Activated CD8-positive, alpha-beta T cell treated with anti-CD3 and anti-CD28 coated beads for 36 hours (primary cell): ENCODE results near the gene EIPR1. TPM values are rescaled to one million over a fixed set of nuclear protein-coding genes. Genes with fewer than 3 reads are reported as not detected.

ENCODE experiments used
- ATAC-seq: fragments of 200-7000 bp; cut with Tn5 transposase; one replicate; pipeline ENCODE4 v1.10.0; 2021; ENCODE audit warnings: mild to moderate bottlenecking, moderate library complexity
- CTCF ChIA-PET: fragments of 350-600 bp; sonication (Branson Sonifier 250); formaldehyde crosslinking; loops from one replicate; lab custom pipeline; 2021; ENCODE audit warnings: antibody characterized with exemption; lab: Charles Lee
- POLR2A ChIA-PET: fragments of 350-600 bp; sonication (Branson Sonifier 250); formaldehyde crosslinking; loops from one replicate; lab custom pipeline; 2021; ENCODE audit warnings: antibody characterized with exemption; lab: Charles Lee
- DNase-seq: peaks from one replicate; pipeline ENCODE4 v3.0.0-alpha.2; 2020
- H3K27ac Mint-ChIP-seq: one replicate; pipeline ENCODE4 v1.8.0; 2021; ENCODE audit warnings: mild to moderate bottlenecking, mixed read lengths
- H3K27me3 Mint-ChIP-seq: one replicate; pipeline ENCODE4 v1.8.0; 2021; ENCODE audit warnings: mixed read lengths
- H3K36me3 Mint-ChIP-seq: one replicate; pipeline ENCODE4 v1.8.0; 2021; ENCODE audit warnings: low read depth, mixed read lengths
- H3K4me1 Mint-ChIP-seq: one replicate; pipeline ENCODE4 v1.8.0; 2021; ENCODE audit warnings: low read depth, mixed read lengths
- H3K4me3 Mint-ChIP-seq: one replicate; pipeline ENCODE4 v1.8.0; 2021; ENCODE audit warnings: mild to moderate bottlenecking, moderate library complexity, mixed read lengths
- H3K9me3 Mint-ChIP-seq: one replicate; pipeline ENCODE4 v1.8.0; 2021; ENCODE audit warnings: mixed read lengths
- intact Hi-C: fragments of 100-400 bp; cut with micrococcal nuclease; formaldehyde crosslinking; loops from one replicate; pipeline ENCODE4 v1.10.0; 2022
- total RNA-seq, 2 experiments: library from RNA; stranded (reverse); gene quantifications; one replicate each; pipeline ENCODE4 v1.2.3, GENCODE V29; 2021
- TF ChIP-seq, protein P1 (sequence below): fragments of 200-600 bp; IDR thresholded peaks from one replicate; pipeline ENCODE4 v1.8.0; 2022; ENCODE audit warnings: antibody characterized with exemption, mild to moderate bottlenecking

Gene EIPR1
- 10 to 100 TPM; 38.4 to 39.1 TPM for total RNA-seq

DNA sequence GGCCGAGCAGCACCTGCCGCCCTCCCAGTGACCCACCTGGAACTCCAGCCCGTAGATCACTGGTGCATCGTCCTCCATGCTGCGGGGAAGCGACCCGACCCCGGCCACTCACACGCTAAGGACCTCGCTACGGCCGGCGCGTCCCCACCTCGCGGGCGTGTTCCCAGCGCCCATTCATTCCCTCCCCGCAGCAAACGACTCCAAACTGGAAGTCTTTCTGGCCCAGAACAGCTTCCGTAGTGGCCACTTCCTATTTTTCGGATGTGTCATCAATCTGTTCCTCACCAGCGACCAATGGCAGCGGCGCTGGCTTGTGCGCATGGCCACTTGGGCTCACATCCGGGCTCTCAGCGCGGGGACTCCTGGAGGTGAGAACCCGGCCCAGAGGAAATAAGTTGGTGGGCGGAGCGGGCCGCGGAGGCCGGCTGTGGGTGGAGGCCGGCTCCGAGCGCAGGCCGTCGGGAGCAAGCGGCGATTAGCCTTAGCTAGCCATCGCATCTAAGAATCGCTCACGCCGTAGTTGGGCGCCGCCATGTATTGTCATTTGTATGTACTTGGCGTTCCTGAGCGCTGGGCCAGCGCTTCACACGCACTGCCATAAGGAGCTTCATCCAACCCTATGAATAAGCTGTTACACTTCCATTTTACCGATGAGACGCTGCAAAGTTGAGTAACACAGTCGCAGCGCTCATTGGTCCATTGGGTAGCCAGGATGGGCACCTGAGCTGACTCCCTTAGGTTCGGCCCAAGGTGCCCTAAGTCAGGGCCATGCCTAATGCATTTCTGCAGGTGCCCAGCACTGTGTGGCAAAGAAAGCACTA lies at the start of gene EIPR1:
Gene EIPR1, minus strand, starts transcription at position 207 of the 821 bp plus-strand sequence. Its CDS starts 129 bp downstream, at position 78.
- intact Hi-C loops = no loop called here
- ChIA-PET CTCF (interaction anchor here (1.0 to 1.3 kb wide), 2 partner anchors 18 to 46 kb away, joined by 3 to 4 read pairs; no protein-coding TSS in a partner anchor), POLR2A (interaction anchor here (0.7 to 2.3 kb wide), 5 partner anchors 22 to 186 kb away, joined by 3 to 8 read pairs (median 3); partner anchors contain the start of gene RNASEH1)
- Mint-ChIP-seq H3K27me3 (no peaks in the 10 kb centered on the region), H3K4me3 (peak within 1 kb of the TSS; percentile 93), H3K9me3 (no peaks in the 10 kb centered on the region), H3K27ac (peak within 1 kb of the TSS; percentile 93), H3K4me1 (peaks cover 31% of the 10 kb centered on the region), H3K36me3 (peaks cover 24% of the 10 kb centered on the region)
- DNase-seq = peak; percentile 98
- ATAC-seq = peak; percentile 85
- TF ChIP-seq, protein P1, sequence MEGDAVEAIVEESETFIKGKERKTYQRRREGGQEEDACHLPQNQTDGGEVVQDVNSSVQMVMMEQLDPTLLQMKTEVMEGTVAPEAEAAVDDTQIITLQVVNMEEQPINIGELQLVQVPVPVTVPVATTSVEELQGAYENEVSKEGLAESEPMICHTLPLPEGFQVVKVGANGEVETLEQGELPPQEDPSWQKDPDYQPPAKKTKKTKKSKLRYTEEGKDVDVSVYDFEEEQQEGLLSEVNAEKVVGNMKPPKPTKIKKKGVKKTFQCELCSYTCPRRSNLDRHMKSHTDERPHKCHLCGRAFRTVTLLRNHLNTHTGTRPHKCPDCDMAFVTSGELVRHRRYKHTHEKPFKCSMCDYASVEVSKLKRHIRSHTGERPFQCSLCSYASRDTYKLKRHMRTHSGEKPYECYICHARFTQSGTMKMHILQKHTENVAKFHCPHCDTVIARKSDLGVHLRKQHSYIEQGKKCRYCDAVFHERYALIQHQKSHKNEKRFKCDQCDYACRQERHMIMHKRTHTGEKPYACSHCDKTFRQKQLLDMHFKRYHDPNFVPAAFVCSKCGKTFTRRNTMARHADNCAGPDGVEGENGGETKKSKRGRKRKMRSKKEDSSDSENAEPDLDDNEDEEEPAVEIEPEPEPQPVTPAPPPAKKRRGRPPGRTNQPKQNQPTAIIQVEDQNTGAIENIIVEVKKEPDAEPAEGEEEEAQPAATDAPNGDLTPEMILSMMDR = no peak

DNA sequence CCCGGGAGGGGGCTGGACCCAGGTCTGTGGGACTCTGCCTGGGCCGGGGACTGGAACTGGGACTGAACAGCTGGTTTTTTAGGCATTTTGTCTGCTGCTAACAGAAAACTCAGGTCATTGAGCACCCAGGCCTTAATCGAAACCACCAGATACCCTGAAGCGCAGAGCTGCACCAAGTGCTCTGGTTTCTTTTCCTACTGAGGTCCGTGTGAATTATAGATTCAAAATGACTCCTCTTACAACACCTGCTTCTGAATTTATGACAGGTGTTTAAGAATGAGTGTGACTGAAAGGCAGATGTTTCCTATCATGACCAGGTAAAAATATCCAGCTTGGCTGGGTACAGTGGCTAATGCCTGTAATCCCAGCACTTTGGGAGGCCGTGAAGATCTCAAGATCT lies 49.7 kb upstream of the EIPR1 start:
- Mint-ChIP-seq H3K27me3 (no peaks in the 10 kb centered on the region), H3K4me1 (peaks cover 7% of the 10 kb centered on the region), H3K27ac (no peak overlapping the region), H3K9me3 (no peaks in the 10 kb centered on the region), H3K36me3 (peaks cover 29% of the 10 kb centered on the region), H3K4me3 (no peak overlapping the region)
- ATAC-seq (no peak), DNase-seq (no peak)
- TF ChIP-seq, protein P1 = no peak
- ChIA-PET CTCF (interaction anchor here (0.9 to 5.6 kb wide), 2 partner anchors 16 to 225 kb away, joined by 3 to 27 read pairs; no protein-coding TSS in a partner anchor), POLR2A (no interaction called here)
- intact Hi-C loops = loop anchor here (10.0 kb wide), 1 partner anchor 228 kb away; the partner anchor contains the start of gene ALLC

DNA sequence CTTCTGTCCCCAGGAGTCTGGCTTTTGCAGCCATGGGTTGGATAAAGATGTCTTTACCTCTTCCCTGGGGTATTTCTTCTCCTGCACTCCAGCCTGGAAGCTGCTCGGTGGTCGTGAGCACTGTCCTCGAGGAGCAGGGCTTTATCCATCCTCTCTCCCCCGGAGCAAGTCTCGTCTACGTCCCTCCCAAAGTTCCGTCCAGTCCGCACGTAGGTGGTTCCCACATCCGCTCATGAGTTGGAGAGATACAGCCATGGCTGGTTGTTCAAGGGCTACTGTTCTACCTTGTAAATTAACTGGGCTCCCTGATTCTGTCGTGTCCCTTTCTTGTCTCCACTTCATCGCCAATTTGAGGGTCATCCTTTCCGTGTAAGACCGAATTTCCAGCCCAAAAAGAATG lies 49.0 kb upstream of the EIPR1 start:
- intact Hi-C loops = loop anchor here (10.0 kb wide), 1 partner anchor 228 kb away; the partner anchor contains the start of gene ALLC
- TF ChIP-seq, protein P1 = no peak
- Mint-ChIP-seq H3K9me3 (no peaks in the 10 kb centered on the region), H3K27ac (no peak overlapping the region), H3K4me1 (peaks cover 7% of the 10 kb centered on the region), H3K27me3 (no peaks in the 10 kb centered on the region), H3K36me3 (peaks cover 29% of the 10 kb centered on the region), H3K4me3 (no peak overlapping the region)
- ChIA-PET CTCF (interaction anchor here (0.7 to 5.6 kb wide), 3 partner anchors 25 to 226 kb away, joined by 3 to 27 read pairs (median 3); no protein-coding TSS in a partner anchor), POLR2A (no interaction called here)
- DNase-seq (no peak), ATAC-seq (no peak)

DNA sequence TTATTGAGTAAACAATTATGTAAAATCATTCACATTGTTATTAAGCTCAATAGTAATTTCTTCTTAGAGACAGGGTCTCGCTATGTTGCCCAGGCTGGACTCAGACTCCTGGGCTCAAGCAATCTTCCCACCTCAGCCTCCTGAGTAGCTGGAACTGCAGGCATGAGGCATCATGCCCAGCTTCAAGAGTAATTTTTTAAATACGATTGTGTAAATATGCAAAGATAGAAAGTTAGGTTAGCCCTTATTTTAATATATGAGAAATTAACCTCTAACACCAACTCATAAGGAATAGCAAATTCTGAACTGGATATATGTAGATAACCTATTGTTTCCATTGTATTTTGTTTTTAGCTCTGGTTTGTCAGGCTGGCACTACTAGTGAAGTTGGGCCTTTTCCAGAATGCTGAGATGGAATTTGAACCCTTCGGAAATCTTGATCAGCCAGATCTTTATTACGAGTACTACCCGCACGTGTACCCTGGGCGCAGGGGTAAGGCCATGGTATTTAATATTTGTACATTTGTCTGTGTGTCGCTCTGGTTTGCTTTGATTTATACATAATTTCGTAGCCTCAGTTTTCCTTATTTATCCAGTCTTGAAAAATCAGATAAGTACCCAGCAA lies 46.7 kb upstream of the EIPR1 start:
- no peak overlapping the region for H3K4me3 Mint-ChIP-seq
- H3K4me1 Mint-ChIP-seq = peaks cover 7% of the 10 kb centered on the region
- H3K27ac Mint-ChIP-seq = no peak overlapping the region
- POLR2A ChIA-PET = interaction anchor here (1.2 kb wide), 1 partner anchor 10 kb away, joined by 4 read pairs; no protein-coding TSS in a partner anchor
- H3K27me3 Mint-ChIP-seq = no peaks in the 10 kb centered on the region
- peaks cover 29% of the 10 kb centered on the region for H3K36me3 Mint-ChIP-seq
- DNase-seq = no peak
- intact Hi-C loops = loop anchor here (10.0 kb wide), 1 partner anchor 231 kb away; the partner anchor contains the start of gene ALLC
- CTCF ChIA-PET = interaction anchor here (0.6 to 5.6 kb wide), 26 partner anchors 9 to 241 kb away, joined by 3 to 34 read pairs (median 4); no protein-coding TSS in a partner anchor
- no peaks in the 10 kb centered on the region for H3K9me3 Mint-ChIP-seq
- TF ChIP-seq, protein P1 = peak; percentile 86
- ATAC-seq = no peak
